GM06990 (cell line): Measurements from ENCODE around the gene DDX1.

Experiments
- DNase-seq: peaks from one replicate; pipeline ENCODE4 v3.0.0-alpha.2; 2011; ENCODE audit not compliant: insufficient read length; ENCODE audit errors: extremely low read depth
- H3K27me3 ChIP-seq: replicated peaks from 2 replicates; pipeline ENCODE4 v1.6.0; 2011; ENCODE audit warnings: low read length; ENCODE audit not compliant: control insufficient read depth, insufficient read depth
- H3K36me3 ChIP-seq: 2 replicates; pipeline ENCODE4 v1.5.1; 2011; ENCODE audit warnings: low read length; ENCODE audit not compliant: control insufficient read depth, insufficient read depth
- H3K4me3 ChIP-seq: replicated peaks from 2 replicates; pipeline ENCODE4 v1.5.1; 2011; ENCODE audit warnings: low read depth, mild to moderate bottlenecking, control low read depth, low read length
- TF ChIP-seq, protein P1 (sequence below): IDR thresholded peaks from 2 replicates; pipeline ENCODE4 v1.5.1; 2011; ENCODE audit warnings: low read length, control low read depth, mild to moderate bottlenecking, inconsistent platforms; ENCODE audit not compliant: insufficient read depth, poor library complexity, severe bottlenecking

The DDX1 gene

GRCh38 chr2:15584316-15584715 lies 7.4 kb upstream of the DDX1 start:
- Histone ChIP-seq H3K36me3 (no peaks in the 10 kb centered on the region), H3K4me3 (no peak overlapping the region), H3K27me3 (no peaks in the 10 kb centered on the region)
- TF ChIP-seq, protein P1, sequence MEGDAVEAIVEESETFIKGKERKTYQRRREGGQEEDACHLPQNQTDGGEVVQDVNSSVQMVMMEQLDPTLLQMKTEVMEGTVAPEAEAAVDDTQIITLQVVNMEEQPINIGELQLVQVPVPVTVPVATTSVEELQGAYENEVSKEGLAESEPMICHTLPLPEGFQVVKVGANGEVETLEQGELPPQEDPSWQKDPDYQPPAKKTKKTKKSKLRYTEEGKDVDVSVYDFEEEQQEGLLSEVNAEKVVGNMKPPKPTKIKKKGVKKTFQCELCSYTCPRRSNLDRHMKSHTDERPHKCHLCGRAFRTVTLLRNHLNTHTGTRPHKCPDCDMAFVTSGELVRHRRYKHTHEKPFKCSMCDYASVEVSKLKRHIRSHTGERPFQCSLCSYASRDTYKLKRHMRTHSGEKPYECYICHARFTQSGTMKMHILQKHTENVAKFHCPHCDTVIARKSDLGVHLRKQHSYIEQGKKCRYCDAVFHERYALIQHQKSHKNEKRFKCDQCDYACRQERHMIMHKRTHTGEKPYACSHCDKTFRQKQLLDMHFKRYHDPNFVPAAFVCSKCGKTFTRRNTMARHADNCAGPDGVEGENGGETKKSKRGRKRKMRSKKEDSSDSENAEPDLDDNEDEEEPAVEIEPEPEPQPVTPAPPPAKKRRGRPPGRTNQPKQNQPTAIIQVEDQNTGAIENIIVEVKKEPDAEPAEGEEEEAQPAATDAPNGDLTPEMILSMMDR, result no peak
- DNase-seq, result no peak

DNA sequence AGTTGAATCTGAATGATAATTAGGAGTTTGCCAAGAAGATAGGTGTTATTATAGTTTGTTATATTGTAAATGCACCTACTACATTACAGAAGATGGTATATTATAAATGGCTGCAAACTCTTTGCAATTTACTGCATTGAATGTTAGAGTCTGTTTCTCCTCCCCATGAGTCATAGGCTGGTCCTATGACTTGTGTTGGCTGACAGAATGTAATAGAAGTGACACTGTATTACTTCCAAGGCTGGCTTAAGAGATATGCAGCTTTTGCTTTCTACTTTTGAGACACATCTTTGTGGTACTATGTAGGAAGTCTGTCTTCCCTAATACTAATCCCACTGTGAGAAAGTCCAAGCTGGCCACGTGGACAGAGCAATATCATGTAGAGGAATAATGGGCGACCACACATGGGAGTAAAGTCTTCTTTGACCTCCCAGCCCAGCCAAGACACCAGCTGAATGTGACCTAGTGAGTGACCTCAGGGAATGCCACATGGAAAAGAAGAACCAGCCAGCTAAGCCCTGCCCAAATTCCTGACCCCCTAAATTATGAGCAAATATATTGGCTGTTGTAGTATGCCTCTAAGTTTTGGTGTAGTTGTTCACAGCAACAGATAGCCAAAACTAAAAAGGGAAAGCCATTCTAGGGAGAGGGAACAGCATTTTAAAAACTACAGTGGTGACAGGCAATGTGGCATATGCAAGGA lies 6.8 kb upstream of the DDX1 start:
- TF ChIP-seq, protein P1, result no peak
- no peak overlapping the region for H3K4me3 ChIP-seq
- no peaks in the 10 kb centered on the region for H3K27me3 ChIP-seq
- no peak for DNase-seq
- no peaks in the 10 kb centered on the region for H3K36me3 ChIP-seq

GRCh38 chr2:15588329-15588919 lies 3.2 kb upstream of the DDX1 start:
- TF ChIP-seq, protein P1, result peak; percentile 64
- Histone ChIP-seq H3K27me3 (no peaks in the 10 kb centered on the region), H3K4me3 (no peak overlapping the region), H3K36me3 (no peaks in the 10 kb centered on the region)
- no peak for DNase-seq

DNA sequence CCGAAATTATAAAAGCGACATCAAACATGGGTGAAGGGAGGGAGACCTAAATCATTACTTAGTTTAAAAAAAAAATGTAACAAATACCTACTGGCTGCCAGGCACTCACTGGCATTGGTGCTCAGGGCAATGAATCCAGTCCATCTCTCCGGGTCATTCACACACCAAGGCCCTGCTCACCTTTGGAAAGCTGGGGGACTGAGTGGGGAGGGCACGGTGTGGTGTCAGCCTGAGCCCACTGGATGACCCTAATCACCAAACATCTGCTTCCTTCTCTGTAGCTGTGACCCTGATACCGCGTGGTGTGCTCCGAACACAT lies 336 bp upstream of the DDX1 start:
- Histone ChIP-seq H3K4me3 (peak overlapping the region; percentile 95), H3K36me3 (peaks cover 4% of the 10 kb centered on the region), H3K27me3 (no peaks in the 10 kb centered on the region)
- no peak for DNase-seq
- TF ChIP-seq, protein P1, result no peak

GRCh38 chr2:15593327-15593705 lies 1.6 kb downstream of the DDX1 start:
- no peak for DNase-seq
- Histone ChIP-seq H3K4me3 (peak overlapping the region; percentile 95; the same call in 1 of the 2 replicates), H3K36me3 (peaks cover 7% of the 10 kb centered on the region), H3K27me3 (no peaks in the 10 kb centered on the region)
- TF ChIP-seq, protein P1, result no peak
